Measurements from ENCODE around the gene HBD. TPM values are rescaled to one million over a fixed set of nuclear protein-coding genes. Genes with fewer than 3 reads are reported as not detected.

HBD gene
- total and polyA plus RNA-seq, 2 donors from 2014 or later, result 1.3 to 5.6 TPM

DNA sequence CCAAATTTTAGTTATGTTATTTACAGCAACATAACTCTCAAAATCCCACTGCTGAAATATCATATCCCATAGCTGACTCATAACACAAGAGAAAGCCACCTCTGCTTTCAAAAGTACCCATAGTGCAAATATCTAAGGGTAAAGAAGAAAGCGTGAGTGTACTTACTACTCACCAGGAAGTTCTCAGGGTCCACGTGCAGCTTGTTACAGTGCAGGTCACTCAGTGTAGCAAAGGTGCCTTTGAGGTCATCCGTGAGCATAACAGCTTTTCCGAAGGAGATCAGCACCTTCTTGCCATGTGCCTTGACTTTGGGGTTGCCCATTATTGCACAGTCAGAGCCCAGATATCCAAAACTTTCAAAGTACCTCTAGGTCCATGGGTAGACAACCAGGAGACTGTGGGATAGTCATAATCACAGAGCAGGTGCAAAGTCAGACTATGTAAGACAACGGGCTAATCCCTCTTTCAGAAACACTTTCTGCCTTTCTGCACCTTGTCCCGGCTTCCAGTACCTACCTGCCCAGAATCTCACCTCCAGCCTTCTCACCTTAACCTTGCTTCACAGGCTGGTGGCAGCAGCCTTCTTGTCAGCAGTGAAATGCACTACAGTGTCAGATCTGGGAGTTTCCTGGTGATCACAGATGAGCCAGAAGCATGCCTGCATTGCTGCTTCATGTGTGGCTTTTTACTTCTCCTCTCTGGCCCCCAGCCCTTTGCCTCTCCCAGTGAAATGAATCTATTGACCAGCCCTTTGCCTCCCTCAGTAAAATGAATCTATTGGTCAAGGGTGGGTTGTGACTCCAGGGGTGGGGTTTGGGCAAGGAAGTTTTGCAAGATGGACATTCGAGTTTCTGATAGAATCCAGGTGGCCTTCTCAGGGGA lies 8.9 kb upstream of the HBD start:
- Histone ChIP-seq H3K27ac (ENCODE audit: low read depth in 2 of 2, low read length in 2 of 2) (no peak overlapping the region), H3K4me1 (ENCODE audit: control insufficient read depth in 2 of 3, insufficient read depth in 2 of 3, low read depth in 1 of 3, low read length in 3 of 3) (no peaks in the 10 kb centered on the region), H3K9me3 (ENCODE audit: control insufficient read depth in 2 of 3, insufficient read depth in 1 of 3, low read length in 3 of 3) (no peaks in the 10 kb centered on the region), H3K9ac (ENCODE audit: low read length in 3 of 3) (no peak overlapping the region), H3K36me3 (ENCODE audit: control insufficient read depth in 2 of 3, insufficient read depth in 3 of 3, low read length in 3 of 3) (no peaks in the 10 kb centered on the region), H3K27me3 (ENCODE audit: control insufficient read depth, insufficient read depth, low read length) (no peaks in the 10 kb centered on the region), H3K4me3 (ENCODE audit: low read length in 3 of 3) (no peak overlapping the region)
- intact Hi-C loops (cut with DNase I), result no loop called here
- DNase-seq (no peak), FAIRE-seq (no peak)
- TF ChIP-seq, protein P1, sequence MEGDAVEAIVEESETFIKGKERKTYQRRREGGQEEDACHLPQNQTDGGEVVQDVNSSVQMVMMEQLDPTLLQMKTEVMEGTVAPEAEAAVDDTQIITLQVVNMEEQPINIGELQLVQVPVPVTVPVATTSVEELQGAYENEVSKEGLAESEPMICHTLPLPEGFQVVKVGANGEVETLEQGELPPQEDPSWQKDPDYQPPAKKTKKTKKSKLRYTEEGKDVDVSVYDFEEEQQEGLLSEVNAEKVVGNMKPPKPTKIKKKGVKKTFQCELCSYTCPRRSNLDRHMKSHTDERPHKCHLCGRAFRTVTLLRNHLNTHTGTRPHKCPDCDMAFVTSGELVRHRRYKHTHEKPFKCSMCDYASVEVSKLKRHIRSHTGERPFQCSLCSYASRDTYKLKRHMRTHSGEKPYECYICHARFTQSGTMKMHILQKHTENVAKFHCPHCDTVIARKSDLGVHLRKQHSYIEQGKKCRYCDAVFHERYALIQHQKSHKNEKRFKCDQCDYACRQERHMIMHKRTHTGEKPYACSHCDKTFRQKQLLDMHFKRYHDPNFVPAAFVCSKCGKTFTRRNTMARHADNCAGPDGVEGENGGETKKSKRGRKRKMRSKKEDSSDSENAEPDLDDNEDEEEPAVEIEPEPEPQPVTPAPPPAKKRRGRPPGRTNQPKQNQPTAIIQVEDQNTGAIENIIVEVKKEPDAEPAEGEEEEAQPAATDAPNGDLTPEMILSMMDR (IDR thresholded peaks at IDR 0.05; ENCODE audit: borderline replicate concordance, extremely low read depth, insufficient read depth), result no peak

DNA sequence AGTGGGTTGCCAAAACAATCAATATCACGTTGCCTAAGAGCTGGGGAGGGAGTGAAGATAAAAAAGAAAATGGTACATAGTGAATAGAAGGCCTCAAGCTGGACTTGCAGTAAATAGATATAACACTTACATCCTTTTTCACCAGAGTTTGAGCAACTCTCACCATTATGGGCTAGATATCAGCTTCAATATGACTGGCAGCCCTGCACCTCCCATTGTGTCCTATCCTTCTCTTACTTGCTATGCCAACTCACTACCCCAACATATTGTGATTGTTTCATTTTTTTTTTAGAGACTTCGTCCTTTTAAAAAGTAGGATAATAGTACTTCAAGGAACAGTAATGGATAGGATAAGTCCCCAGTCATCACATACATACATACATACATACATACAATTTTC lies 7.9 kb upstream of the HBD start:
- Histone ChIP-seq H3K36me3 (ENCODE audit: control insufficient read depth in 2 of 3, insufficient read depth in 3 of 3, low read length in 3 of 3) (no peaks in the 10 kb centered on the region), H3K27ac (ENCODE audit: low read depth in 2 of 2, low read length in 2 of 2) (no peak overlapping the region), H3K27me3 (ENCODE audit: control insufficient read depth, insufficient read depth, low read length) (no peaks in the 10 kb centered on the region), H3K4me1 (ENCODE audit: control insufficient read depth in 2 of 3, insufficient read depth in 2 of 3, low read depth in 1 of 3, low read length in 3 of 3) (no peaks in the 10 kb centered on the region), H3K9me3 (ENCODE audit: control insufficient read depth in 2 of 3, insufficient read depth in 1 of 3, low read length in 3 of 3) (no peaks in the 10 kb centered on the region), H3K4me3 (ENCODE audit: low read length in 3 of 3) (no peak overlapping the region), H3K9ac (ENCODE audit: low read length in 3 of 3) (no peak overlapping the region)
- intact Hi-C loops (cut with DNase I), result no loop called here
- TF ChIP-seq, protein P1 (IDR thresholded peaks at IDR 0.05; ENCODE audit: borderline replicate concordance, extremely low read depth, insufficient read depth), result no peak
- FAIRE-seq (no peak), DNase-seq (no peak)

DNA sequence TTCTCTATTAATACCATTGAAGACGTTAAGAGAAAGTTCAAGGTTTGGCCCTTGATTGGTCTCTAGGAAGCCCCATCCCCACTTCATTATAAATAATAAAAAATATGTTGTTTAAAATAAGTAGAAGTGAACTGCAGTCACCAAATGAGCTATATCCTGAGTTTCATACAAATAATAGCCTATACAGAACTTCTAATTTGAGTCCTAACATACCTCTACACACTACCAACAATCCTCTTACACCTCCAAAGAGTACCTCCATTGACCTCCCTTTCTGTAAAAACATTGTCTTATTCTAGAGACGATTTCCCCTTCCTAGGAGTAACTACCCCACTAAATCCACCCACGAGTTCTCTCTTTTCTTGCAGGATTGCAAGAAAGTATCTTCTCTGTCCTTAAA lies 7.2 kb upstream of the HBD start:
- FAIRE-seq (no peak), DNase-seq (no peak)
- Histone ChIP-seq H3K9ac (ENCODE audit: low read length in 3 of 3) (no peak overlapping the region), H3K36me3 (ENCODE audit: control insufficient read depth in 2 of 3, insufficient read depth in 3 of 3, low read length in 3 of 3) (no peaks in the 10 kb centered on the region), H3K27ac (ENCODE audit: low read depth in 2 of 2, low read length in 2 of 2) (no peak overlapping the region), H3K27me3 (ENCODE audit: control insufficient read depth, insufficient read depth, low read length) (no peaks in the 10 kb centered on the region), H3K4me1 (ENCODE audit: control insufficient read depth in 2 of 3, insufficient read depth in 2 of 3, low read depth in 1 of 3, low read length in 3 of 3) (no peaks in the 10 kb centered on the region), H3K4me3 (ENCODE audit: low read length in 3 of 3) (no peak overlapping the region), H3K9me3 (ENCODE audit: control insufficient read depth in 2 of 3, insufficient read depth in 1 of 3, low read length in 3 of 3) (no peaks in the 10 kb centered on the region)
- intact Hi-C loops (cut with DNase I), result no loop called here
- TF ChIP-seq, protein P1 (IDR thresholded peaks at IDR 0.05; ENCODE audit: borderline replicate concordance, extremely low read depth, insufficient read depth), result no peak

Measured in kidney (tissue), 14 donors.